HEK293T (cell line): ENCODE results near the gene FOXA1.

Experiments
- CTCF ChIA-PET: fragments of 350-600 bp; formaldehyde crosslinking; extraction: SDS; loops from one replicate; lab custom pipeline; 2021; ENCODE audit warnings: antibody characterized with exemption, inconsistent platforms; lab: Yijun Ruan, JAX
- POLR2A ChIA-PET: fragments of 350-600 bp; formaldehyde crosslinking; extraction: SDS; loops from one replicate; lab custom pipeline; 2020; ENCODE audit warnings: antibody characterized with exemption, inconsistent platforms; lab: Yijun Ruan, JAX
- DNase-seq: peaks from one replicate; pipeline ENCODE4 v3.0.0; 2012; ENCODE audit warnings: mixed read lengths; ENCODE audit errors: extremely low spot score
- ARNT ChIP-seq: fragments of 450-650 bp; IDR thresholded peaks from 2 replicates; pipeline ENCODE4 v1.6.1; 2017; ENCODE audit warnings: mild to moderate bottlenecking
- BHLHE40 ChIP-seq: fragments of 450-650 bp; IDR thresholded peaks from 2 replicates; pipeline ENCODE4 v1.6.1; 2016; ENCODE audit warnings: mild to moderate bottlenecking, moderate library complexity, borderline replicate concordance
- CTBP1 ChIP-seq: fragments of 450-650 bp; IDR thresholded peaks from 2 replicates; pipeline ENCODE4 v1.6.1; 2016; ENCODE audit warnings: borderline replicate concordance
- ELF4 ChIP-seq: fragments of 450-650 bp; IDR thresholded peaks from 2 replicates; pipeline ENCODE4 v1.6.1; 2017; ENCODE audit warnings: antibody characterized with exemption
- FOXK2 ChIP-seq: fragments of 450-650 bp; IDR thresholded peaks from 2 replicates; pipeline ENCODE4 v1.6.1; 2016; ENCODE audit warnings: mild to moderate bottlenecking
- FOXM1 ChIP-seq: fragments of 450-650 bp; IDR thresholded peaks from 2 replicates; pipeline ENCODE4 v1.6.1; 2017; ENCODE audit warnings: mild to moderate bottlenecking, borderline replicate concordance
- HDGF ChIP-seq: fragments of 450-650 bp; IDR thresholded peaks from 2 replicates; pipeline ENCODE4 v1.6.1; 2017; ENCODE audit warnings: antibody characterized with exemption, borderline replicate concordance
- L3MBTL2 ChIP-seq: fragments of 450-650 bp; conservative IDR thresholded peaks from 2 replicates; pipeline ENCODE4 v1.6.1; 2016; ENCODE audit warnings: mild to moderate bottlenecking
- LEF1 ChIP-seq: fragments of 450-650 bp; IDR thresholded peaks from 2 replicates; pipeline ENCODE4 v1.6.1; 2017; ENCODE audit warnings: mild to moderate bottlenecking, borderline replicate concordance
- NFRKB ChIP-seq: fragments of 450-650 bp; IDR thresholded peaks from 2 replicates; pipeline ENCODE4 v1.6.1; 2016; ENCODE audit warnings: mild to moderate bottlenecking, moderate library complexity
- PKNOX1 ChIP-seq: fragments of 450-650 bp; IDR thresholded peaks from 2 replicates; pipeline ENCODE4 v1.6.1; 2016
- SP1 ChIP-seq: fragments of 450-650 bp; IDR thresholded peaks from 2 replicates; pipeline ENCODE4 v1.6.1; 2017
- SUZ12 ChIP-seq: fragments of 450-650 bp; IDR thresholded peaks from 2 replicates; pipeline ENCODE4 v1.6.1; 2016; ENCODE audit warnings: mild to moderate bottlenecking
- TARDBP ChIP-seq: fragments of 450-650 bp; IDR thresholded peaks from 2 replicates; pipeline ENCODE4 v1.6.1; 2016
- ZNF384 ChIP-seq: fragments of 450-650 bp; IDR thresholded peaks from 2 replicates; pipeline ENCODE4 v1.6.1; 2016

The FOXA1 gene

GRCh38 chr14:37598747-37599506 lies 3.9 kb upstream of the FOXA1 start:
- no peak for DNase-seq
- ChIA-PET POLR2A (no interaction called here), CTCF (no interaction called here)
- TF ChIP-seq TARDBP (no peak), LEF1 (no peak), CTBP1 (no peak), ZNF384 (no peak), BHLHE40 (no peak), PKNOX1 (no peak), SUZ12 (no peak), SP1 (no peak), HDGF (no peak), NFRKB (no peak), L3MBTL2 (no peak), FOXK2 (no peak)

DNA sequence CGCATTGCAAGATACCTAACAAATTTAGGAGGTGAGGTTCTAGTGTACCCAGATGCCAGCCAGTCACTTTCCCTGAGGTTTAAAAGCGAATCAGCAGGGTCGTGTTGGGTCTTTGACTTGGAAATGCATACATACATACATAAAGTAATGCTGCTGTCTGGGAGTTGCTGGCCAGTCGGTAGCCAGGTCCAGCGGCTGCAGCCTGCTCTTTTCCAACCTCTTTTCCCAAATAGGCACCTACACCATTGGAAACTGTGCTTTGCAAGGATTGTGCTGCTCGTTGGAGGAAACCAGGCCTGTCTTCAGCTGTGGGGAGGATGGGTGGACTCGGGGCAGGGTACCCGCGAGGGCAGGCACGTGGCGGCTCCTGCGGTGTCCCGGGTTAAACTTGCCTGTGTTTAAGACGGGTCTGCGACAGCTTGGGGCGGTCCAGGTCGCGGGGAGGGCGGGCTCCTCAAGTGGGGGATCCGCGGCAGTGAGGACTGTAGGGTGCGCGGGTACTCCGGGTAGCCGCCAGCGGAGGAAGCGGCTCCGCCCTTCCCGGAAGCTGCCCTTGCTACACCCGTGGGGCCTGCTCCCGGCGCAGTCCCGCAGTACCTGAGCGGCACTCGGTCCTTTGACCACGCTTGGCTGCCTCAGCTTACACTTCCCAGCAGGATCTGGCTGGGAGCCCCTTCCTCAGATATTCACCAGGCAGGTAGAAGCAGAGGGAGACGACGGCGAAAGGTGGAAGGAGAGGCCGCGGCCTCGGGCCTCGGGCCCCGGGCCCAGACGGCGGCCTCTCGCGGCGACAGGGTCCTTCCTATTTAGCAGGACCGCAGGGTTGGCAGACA lies 3.1 kb upstream of the FOXA1 start:
- DNase-seq = no peak
- ChIA-PET CTCF (interaction anchor here (0.7 kb wide), 2 partner anchors 431 to 714 kb away, joined by 3 to 6 read pairs; no protein-coding TSS in a partner anchor), POLR2A (no interaction called here)
- TF ChIP-seq LEF1 (no peak), CTBP1 (no peak), PKNOX1 (no peak), BHLHE40 (no peak)

- TF ChIP-seq ZNF384 (no peak), NFRKB (no peak), L3MBTL2 (no peak), ELF4 (no peak), SP1 (no peak), SUZ12 (no peak), ARNT (no peak), FOXM1 (no peak), PKNOX1 (no peak), HDGF (no peak), TARDBP (no peak), FOXK2 (no peak)
- POLR2A ChIA-PET = no interaction called here
- DNase-seq = no peak
Observed at GRCh38 chr14:37597538-37597913, 2.5 kb upstream of the FOXA1 start.

DNA sequence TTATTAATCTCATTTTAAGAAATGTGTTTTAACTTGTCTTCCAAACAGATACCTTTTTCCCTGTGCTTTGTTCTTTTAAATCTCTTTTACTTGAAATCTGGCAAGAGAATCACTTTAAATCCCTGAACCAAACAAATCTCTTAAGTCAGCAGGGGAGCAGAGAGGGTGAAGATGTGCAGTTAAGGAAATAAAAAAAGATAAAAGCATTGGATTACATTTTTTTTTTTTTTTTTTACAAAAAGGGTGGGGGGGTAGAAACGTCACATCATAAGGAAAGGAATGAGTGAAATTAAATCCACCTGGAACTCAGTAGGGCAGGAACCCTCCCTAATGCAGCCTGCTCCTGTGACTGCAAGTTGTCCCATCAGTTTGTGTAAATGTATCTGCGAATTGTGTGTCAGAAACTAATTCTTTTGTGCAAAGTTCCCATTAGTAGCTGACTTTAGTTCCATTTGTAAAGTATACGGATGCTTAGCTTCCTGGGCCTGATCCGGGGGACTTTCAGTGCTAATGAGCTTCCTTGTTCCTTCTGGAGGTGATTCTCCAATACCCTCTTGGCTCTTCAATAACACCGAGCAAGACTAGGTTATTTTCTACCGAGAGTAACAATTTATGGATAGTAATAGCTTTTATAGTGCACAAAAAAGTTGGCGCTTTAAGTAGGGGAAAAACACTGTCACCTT lies 1.9 kb upstream of the FOXA1 start:
- CTCF ChIA-PET = no interaction called here
- TF ChIP-seq HDGF = no peak
- TF ChIP-seq ARNT = no peak
- 0 out of 2 replicates have a peak, but pooled peaks have one; percentile 53 for TF ChIP-seq ZNF384

More at GRCh38 chr14:37597538-37597913, 2.5 kb upstream of the FOXA1 start:
- CTCF ChIA-PET = interaction anchor here (0.7 kb wide), 2 partner anchors 431 to 715 kb away, joined by 3 to 6 read pairs; no protein-coding TSS in a partner anchor

DNA sequence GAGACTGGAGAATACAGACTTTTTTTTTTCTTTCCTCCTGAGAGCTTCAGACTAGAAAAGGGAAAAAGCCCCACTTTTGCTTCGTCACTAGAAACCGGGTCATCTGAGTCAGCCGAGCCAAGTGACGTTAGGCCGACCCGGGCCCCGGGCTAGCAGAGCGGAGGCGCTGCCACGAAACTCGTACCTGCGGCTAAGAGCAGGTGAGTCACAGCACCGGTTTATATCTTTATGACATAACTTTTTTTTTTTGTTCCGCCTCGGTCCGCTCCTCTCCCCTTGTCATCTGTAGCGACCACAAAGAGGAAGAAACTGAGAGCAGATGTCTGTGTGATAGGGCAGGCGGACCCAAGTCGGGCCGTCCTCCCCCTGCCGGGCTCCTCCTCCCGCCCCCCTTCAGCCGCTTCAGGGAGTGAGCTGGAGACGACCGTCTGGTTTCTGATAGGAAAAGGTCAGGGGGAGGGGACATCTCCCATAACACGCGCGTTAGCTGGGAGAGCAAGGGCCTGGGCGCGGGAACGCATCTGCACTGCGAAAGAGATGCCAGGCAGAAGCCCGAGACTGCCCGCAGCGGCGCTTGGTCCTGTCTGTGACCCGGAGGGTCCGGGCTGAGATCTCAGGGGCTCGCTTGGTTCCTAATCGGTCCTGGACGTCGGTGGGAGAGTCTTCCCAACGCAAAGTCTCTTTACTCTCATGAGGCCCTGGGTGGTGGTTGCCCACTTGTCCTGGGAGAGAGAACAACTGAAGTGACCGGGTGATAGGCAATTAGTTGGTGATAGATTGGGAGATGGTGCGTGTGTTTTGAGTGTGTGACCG lies 966 bp upstream of the FOXA1 start:
- TF ChIP-seq ELF4 (no peak), CTBP1 (0 out of 2 replicates have a peak, but pooled peaks have one; percentile 3)
- DNase-seq = peak; percentile 36
- ChIA-PET CTCF (interaction anchor here (0.6 kb wide), 2 partner anchors 341 to 1222 kb away, joined by 3 to 4 read pairs; no protein-coding TSS in a partner anchor), POLR2A (interaction anchor here (1.8 kb wide), 1 partner anchor 9 kb away, joined by 12 read pairs; no protein-coding TSS in a partner anchor)

More for the DNA sequence above, 1.9 kb upstream of the FOXA1 start:
- POLR2A ChIA-PET = interaction anchor here (1.8 kb wide), 1 partner anchor 8 kb away, joined by 12 read pairs; no protein-coding TSS in a partner anchor
- DNase-seq = no peak
